ENCODE data around the gene ZNF208. TPM values are rescaled to one million over a fixed set of nuclear protein-coding genes. Genes with fewer than 3 reads are reported as not detected.
A peak's percentile ranks its signal among the peaks of the same experiment; 100 is the strongest.
"Not testable (repeated sequence)": the region's sequence is repeated elsewhere in the genome, so short reads cannot be mapped to it uniquely, and the experiment has no call there.

The ZNF208 gene
- total RNA-seq, 5 donors from 2014 or later (not counting 1 experiment from before 2014, with no cell fraction given) = 1.9 to 6.7 (median 3.2) TPM

DNA sequence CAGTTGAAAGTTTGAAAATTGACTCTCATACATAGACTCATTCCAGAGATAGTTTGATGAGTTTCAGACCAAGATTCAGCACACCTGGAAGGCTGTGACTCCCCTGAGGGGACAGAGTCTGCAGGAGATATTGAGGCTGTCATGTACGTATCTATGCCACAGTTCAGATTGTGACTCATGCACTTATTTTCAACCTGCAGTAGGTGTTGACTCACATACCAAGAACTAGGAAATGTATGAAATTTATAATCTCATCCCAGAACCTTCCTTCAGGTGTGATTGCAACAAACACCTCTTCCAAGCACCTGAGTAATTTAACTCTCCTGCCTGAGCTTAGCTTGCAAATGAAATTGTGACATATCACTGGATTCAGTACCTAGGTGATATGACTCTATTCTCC, 110.3 kb downstream of the ZNF208 start:
- H3K9me3 Mint-ChIP-seq = peaks cover 7 to 16% (median 9%) of the 10 kb centered on the region in 3 donors
- DNase-seq (no peak), ATAC-seq (replicated peaks in 1 of 4) (no peak)
- Histone ChIP-seq H3K27ac (ENCODE audit: low read length) (no peak overlapping the region), H3K9me3 (no peaks in the 10 kb centered on the region), H3K4me1 (ENCODE audit: control insufficient read depth in 1 of 2, extremely low read depth in 1 of 2, insufficient read depth in 2 of 2, low read length in 2 of 2) (no peaks in the 10 kb centered on the region), H3K36me3 (ENCODE audit: control insufficient read depth in 2 of 2, extremely low read depth in 1 of 2, insufficient read depth in 1 of 2, low read length in 1 of 2) (no peaks in the 10 kb centered on the region), H3K27me3 (replicated peaks in 1 of 2; ENCODE audit: control insufficient read depth in 2 of 2, extremely low read depth in 1 of 2, insufficient read depth in 2 of 2, low read length in 1 of 2) (no peaks in the 10 kb centered on the region), H3K4me3 (ENCODE audit: control insufficient read depth in 1 of 2, extremely low read depth in 1 of 2, low read length in 1 of 2) (no peak overlapping the region)
- H3K27me3 Mint-ChIP-seq = no peaks in the 10 kb centered on the region
- H3K27ac Mint-ChIP-seq = no peak overlapping the region
- POLR2A ChIA-PET = no interaction called here
- no peaks in the 10 kb centered on the region for H3K36me3 Mint-ChIP-seq
- WGBS (ENCODE audit: insufficient coverage) = no CpG with 5 or more reads among the region's 1 CpG
- H3K4me1 Mint-ChIP-seq = no peaks in the 10 kb centered on the region
- H3K4me3 Mint-ChIP-seq = no peak overlapping the region
- CTCF ChIA-PET = no interaction called here

DNA sequence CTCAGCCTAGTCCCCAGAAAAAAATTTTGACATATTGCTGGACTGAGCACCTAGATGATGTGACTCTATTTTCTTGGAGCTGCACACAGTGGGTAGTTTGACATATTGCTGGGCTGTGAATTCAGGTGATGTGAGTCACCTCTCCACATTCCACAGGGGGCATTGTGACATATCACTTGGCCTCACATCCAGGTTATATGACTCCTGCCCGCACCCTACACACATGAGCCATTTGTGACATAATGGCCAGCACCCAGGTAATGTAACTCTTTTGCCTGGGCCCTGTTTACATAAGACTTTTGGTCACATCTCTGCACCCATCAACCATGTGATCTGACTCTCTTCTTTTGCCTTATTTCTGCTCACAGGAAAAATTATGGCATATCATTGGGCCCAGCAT, 119.7 kb downstream of the ZNF208 start:
- Mint-ChIP-seq H3K4me1 (peaks cover 0 to 10% (median 0%) of the 10 kb centered on the region in 3 donors), H3K27ac (no peak overlapping the region), H3K36me3 (no peaks in the 10 kb centered on the region), H3K4me3 (no peak overlapping the region), H3K9me3 (peaks cover 0 to 8% (median 7%) of the 10 kb centered on the region in 3 donors), H3K27me3 (peaks cover 0 to 8% of the 10 kb centered on the region in 2 donors)
- Histone ChIP-seq H3K27ac (ENCODE audit: low read length) (no peak overlapping the region), H3K4me3 (ENCODE audit: control insufficient read depth in 1 of 2, extremely low read depth in 1 of 2, low read length in 1 of 2) (no peak overlapping the region), H3K27me3 (replicated peaks in 1 of 2; ENCODE audit: control insufficient read depth in 2 of 2, extremely low read depth in 1 of 2, insufficient read depth in 2 of 2, low read length in 1 of 2) (no peaks in the 10 kb centered on the region), H3K4me1 (ENCODE audit: control insufficient read depth in 1 of 2, extremely low read depth in 1 of 2, insufficient read depth in 2 of 2, low read length in 2 of 2) (no peaks in the 10 kb centered on the region), H3K9me3 (no peaks in the 10 kb centered on the region), H3K36me3 (ENCODE audit: control insufficient read depth in 2 of 2, extremely low read depth in 1 of 2, insufficient read depth in 1 of 2, low read length in 1 of 2) (no peaks in the 10 kb centered on the region)
- DNase-seq (no peak), ATAC-seq (replicated peaks in 1 of 4) (no peak)
- 60% methylated on average over 1 of the region's 1 CpG for WGBS (ENCODE audit: insufficient coverage)
- POLR2A ChIA-PET = no interaction called here
- CTCF ChIA-PET = no interaction called here

GRCh38 chr19:21890017-21890416, 120.7 kb downstream of the ZNF208 start:
- H3K9me3 Mint-ChIP-seq; H3K27ac ChIP-seq (ENCODE audit: low read length); H3K4me1 ChIP-seq (ENCODE audit: control insufficient read depth in 1 of 2, extremely low read depth in 1 of 2, insufficient read depth in 2 of 2, low read length in 2 of 2); ATAC-seq (replicated peaks in 1 of 4); POLR2A ChIA-PET; H3K36me3 Mint-ChIP-seq; H3K36me3 ChIP-seq (ENCODE audit: control insufficient read depth in 2 of 2, extremely low read depth in 1 of 2, insufficient read depth in 1 of 2, low read length in 1 of 2); H3K27ac Mint-ChIP-seq; H3K9me3 ChIP-seq; H3K27me3 ChIP-seq (replicated peaks in 1 of 2; ENCODE audit: control insufficient read depth in 2 of 2, extremely low read depth in 1 of 2, insufficient read depth in 2 of 2, low read length in 1 of 2); H3K27me3 Mint-ChIP-seq; H3K4me3 Mint-ChIP-seq; H3K4me3 ChIP-seq (ENCODE audit: control insufficient read depth in 1 of 2, extremely low read depth in 1 of 2, low read length in 1 of 2): not testable (repeated sequence)
- peaks cover 0 to 10% (median 0%) of the 10 kb centered on the region in 3 donors for H3K4me1 Mint-ChIP-seq
- CTCF ChIA-PET = interaction anchor here (0.5 to 0.6 kb wide), 2 partner anchors 970 to 1598 kb away, joined by 3 read pairs; no protein-coding TSS in a partner anchor
- no CpG with 5 or more reads among the region's 9 CpGs for WGBS (ENCODE audit: insufficient coverage)
- DNase-seq = peak in 23 of 35 experiments; percentile 1 to 42 (median 11)

- H3K9me3 Mint-ChIP-seq; H3K27ac ChIP-seq (ENCODE audit: low read length); CTCF ChIA-PET; POLR2A ChIA-PET; H3K36me3 Mint-ChIP-seq; H3K4me3 Mint-ChIP-seq; H3K27ac Mint-ChIP-seq; H3K4me1 ChIP-seq (ENCODE audit: control insufficient read depth in 1 of 2, extremely low read depth in 1 of 2, insufficient read depth in 2 of 2, low read length in 2 of 2); H3K27me3 ChIP-seq (replicated peaks in 1 of 2; ENCODE audit: control insufficient read depth in 2 of 2, extremely low read depth in 1 of 2, insufficient read depth in 2 of 2, low read length in 1 of 2); H3K9me3 ChIP-seq; H3K36me3 ChIP-seq (ENCODE audit: control insufficient read depth in 2 of 2, extremely low read depth in 1 of 2, insufficient read depth in 1 of 2, low read length in 1 of 2); DNase-seq; ATAC-seq (replicated peaks in 1 of 4); H3K4me3 ChIP-seq (ENCODE audit: control insufficient read depth in 1 of 2, extremely low read depth in 1 of 2, low read length in 1 of 2): not testable (repeated sequence)
- WGBS (ENCODE audit: insufficient coverage) = no CpG with 5 or more reads among the region's 2 CpGs
- H3K4me1 Mint-ChIP-seq = peaks cover 0 to 10% (median 0%) of the 10 kb centered on the region in 3 donors
- peaks cover 7 to 24% of the 10 kb centered on the region in 2 donors for H3K27me3 Mint-ChIP-seq
Measured at GRCh38 chr19:21885516-21885915, 125.2 kb downstream of the ZNF208 start.

DNA sequence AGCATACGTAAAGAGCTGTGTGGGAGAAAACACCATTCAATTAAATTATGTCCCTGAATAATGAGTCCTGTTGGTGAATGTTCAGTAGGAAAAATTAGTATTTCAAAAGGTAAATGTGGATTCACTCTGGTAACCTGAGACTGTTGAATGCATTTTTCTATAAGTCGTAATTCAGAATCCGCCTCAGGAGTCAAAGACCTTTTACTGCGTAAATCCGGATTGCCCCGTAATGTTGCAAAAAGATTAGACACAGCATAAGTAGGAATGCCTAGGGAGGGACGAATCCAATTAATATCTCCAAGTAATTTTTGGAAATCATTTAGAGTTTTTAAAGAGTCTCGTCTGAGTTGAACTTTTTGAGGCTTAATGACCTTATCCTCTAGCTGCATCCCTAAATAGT, 126.0 kb downstream of the ZNF208 start:
- ATAC-seq (replicated peaks in 1 of 4); DNase-seq; H3K4me1 Mint-ChIP-seq; H3K36me3 ChIP-seq (ENCODE audit: control insufficient read depth in 2 of 2, extremely low read depth in 1 of 2, insufficient read depth in 1 of 2, low read length in 1 of 2); POLR2A ChIA-PET; CTCF ChIA-PET; H3K27me3 ChIP-seq (replicated peaks in 1 of 2; ENCODE audit: control insufficient read depth in 2 of 2, extremely low read depth in 1 of 2, insufficient read depth in 2 of 2, low read length in 1 of 2); H3K9me3 ChIP-seq; H3K4me3 Mint-ChIP-seq; H3K27ac Mint-ChIP-seq; H3K4me3 ChIP-seq (ENCODE audit: control insufficient read depth in 1 of 2, extremely low read depth in 1 of 2, low read length in 1 of 2); H3K4me1 ChIP-seq (ENCODE audit: control insufficient read depth in 1 of 2, extremely low read depth in 1 of 2, insufficient read depth in 2 of 2, low read length in 2 of 2); H3K36me3 Mint-ChIP-seq; H3K27ac ChIP-seq (ENCODE audit: low read length); H3K9me3 Mint-ChIP-seq: not testable (repeated sequence)
- H3K27me3 Mint-ChIP-seq = peaks cover 7 to 24% of the 10 kb centered on the region in 2 donors
- WGBS (ENCODE audit: insufficient coverage) = 95% methylated on average over 4 of the region's 8 CpGs

GRCh38 chr19:21883516-21883915, 127.2 kb downstream of the ZNF208 start:
- DNase-seq (no peak), ATAC-seq (replicated peaks in 1 of 4) (no peak)
- Mint-ChIP-seq H3K27ac (no peak overlapping the region), H3K4me3 (no peak overlapping the region), H3K27me3 (peaks cover 7 to 20% of the 10 kb centered on the region in 2 donors), H3K36me3 (no peaks in the 10 kb centered on the region), H3K4me1 (no peaks in the 10 kb centered on the region), H3K9me3 (no peaks in the 10 kb centered on the region)
- Histone ChIP-seq H3K4me1 (ENCODE audit: control insufficient read depth in 1 of 2, extremely low read depth in 1 of 2, insufficient read depth in 2 of 2, low read length in 2 of 2) (no peaks in the 10 kb centered on the region), H3K27ac (ENCODE audit: low read length) (no peak overlapping the region), H3K9me3 (no peaks in the 10 kb centered on the region), H3K36me3 (ENCODE audit: control insufficient read depth in 2 of 2, extremely low read depth in 1 of 2, insufficient read depth in 1 of 2, low read length in 1 of 2) (no peaks in the 10 kb centered on the region), H3K27me3 (replicated peaks in 1 of 2; ENCODE audit: control insufficient read depth in 2 of 2, extremely low read depth in 1 of 2, insufficient read depth in 2 of 2, low read length in 1 of 2) (no peaks in the 10 kb centered on the region), H3K4me3 (ENCODE audit: control insufficient read depth in 1 of 2, extremely low read depth in 1 of 2, low read length in 1 of 2) (no peak overlapping the region)
- ChIA-PET POLR2A (no interaction called here), CTCF (no interaction called here)
- 82% methylated on average over 9 of the region's 10 CpGs for WGBS (ENCODE audit: insufficient coverage)
